GM12878 (cell line): ENCODE results near the gene THBS1. TPM values are rescaled to one million over a fixed set of nuclear protein-coding genes. Genes with fewer than 3 reads are reported as not detected.

Experiments
- ATAC-seq: fragments of 200-7000 bp; cut with Tn5 transposase; 3 replicates; pipeline ENCODE4 v1.9.1; 2020; ENCODE audit warnings: mild to moderate bottlenecking, moderate library complexity
- BruUV-seq: library from RNA; stranded (reverse); fragments of 400-500 nt; replicated peaks from 2 replicates; lab custom pipeline; 2021; lab: Mats Ljungman, UMichigan
- CTCF ChIA-PET: fragments of 300-600 bp; sonication (Branson Sonifier 250); formaldehyde crosslinking; extraction: SDS; loops from one replicate; lab custom pipeline; 2021; ENCODE audit warnings: inconsistent platforms; lab: Yijun Ruan, JAX
- POLR2A ChIA-PET: fragments of 350-600 bp; formaldehyde crosslinking; extraction: SDS; loops from one replicate; lab custom pipeline; 2021; ENCODE audit warnings: inconsistent platforms; lab: Charles Lee
- RAD21 ChIA-PET: fragments of 300-600 bp; sonication (Branson Sonifier 250); formaldehyde crosslinking; loops from one replicate; lab custom pipeline; 2023; ENCODE audit warnings: antibody characterized with exemption; ENCODE audit not compliant: unreplicated experiment; lab: Charles Lee
- SMC1A ChIA-PET: fragments of 300-600 bp; sonication (Branson Sonifier 250); formaldehyde crosslinking; loops from one replicate; lab custom pipeline; 2023; ENCODE audit not compliant: unreplicated experiment, uncharacterized antibody; lab: Charles Lee
- DNase-seq: peaks from one replicate; pipeline ENCODE4 v3.0.0-alpha.2; 2011; ENCODE audit warnings: low read depth, low spot score
- FAIRE-seq: peaks from 3 replicates; lab custom pipeline; 2011; peaks lifted over from hg19 to GRCh38; lab: Jason Lieb, UNC
- H2AFZ ChIP-seq: 2 replicates; pipeline ENCODE4 v1.6.0; 2011; ENCODE audit warnings: low read depth, low read length, control low read depth; ENCODE audit not compliant: control insufficient read depth
- H3K27ac ChIP-seq: 2 replicates; pipeline ENCODE4 v1.5.1; 2011; ENCODE audit warnings: control low read depth; ENCODE audit not compliant: control insufficient read depth, insufficient read depth
- H3K27me3 ChIP-seq, 2 experiments: replicated peaks in 1 of 2; 2 replicates each; pipeline versions ENCODE4 v1.6.0 to v1.6.1; 2011; ENCODE audit warnings: low read length in 1 of 2; ENCODE audit not compliant: control insufficient read depth in 2 of 2, insufficient read depth in 2 of 2
- H3K36me3 ChIP-seq, 2 experiments: 2 replicates each; pipeline ENCODE4 v1.5.1; 2011; ENCODE audit warnings: low read length in 1 of 2; ENCODE audit not compliant: control insufficient read depth in 2 of 2, insufficient read depth in 2 of 2
- H3K4me1 ChIP-seq: 2 replicates; pipeline ENCODE4 v1.6.1; 2011; ENCODE audit warnings: mild to moderate bottlenecking, low read length, moderate library complexity, mixed read lengths; ENCODE audit not compliant: control insufficient read depth, insufficient read depth
- H3K4me2 ChIP-seq: 2 replicates; pipeline ENCODE4 v1.6.0; 2011; ENCODE audit warnings: control low read depth; ENCODE audit not compliant: control insufficient read depth, insufficient read depth
- H3K4me3 ChIP-seq: fragments of 200-600 bp; sonication (generic); 2 replicates; pipeline ENCODE4 v1.5.1; 2016
- H3K79me2 ChIP-seq: 2 replicates; pipeline ENCODE4 v1.6.0; 2011; ENCODE audit warnings: low read length; ENCODE audit not compliant: control insufficient read depth, insufficient read depth
- H3K9ac ChIP-seq: 2 replicates; pipeline ENCODE4 v1.8.0; 2011; ENCODE audit warnings: low read length, control low read depth, mixed read lengths; ENCODE audit not compliant: control insufficient read depth, insufficient read depth
- H3K9me3 ChIP-seq: replicated peaks from 3 replicates; pipeline ENCODE4 v1.5.1; 2011; ENCODE audit warnings: mild to moderate bottlenecking, low read length; ENCODE audit not compliant: control insufficient read depth, insufficient read depth
- H4K20me1 ChIP-seq: 2 replicates; pipeline ENCODE4 v1.6.0; 2011; ENCODE audit not compliant: control insufficient read depth, insufficient read depth
- EED ChIP-seq: sonication (generic); IDR thresholded peaks from 2 replicates; pipeline ENCODE4 v1.6.1; 2016; ENCODE audit warnings: antibody characterized with exemption, low read depth
- ETV6 ChIP-seq, 2 experiments: fragments of 450-650 bp in 1 of 2; IDR thresholded peaks in 1 of 2; conservative IDR thresholded peaks in 1 of 2; 2 replicates each; pipeline ENCODE4 v1.6.1; 2014; ENCODE audit warnings: antibody characterized with exemption in 1 of 2, borderline replicate concordance in 1 of 2, low read depth in 1 of 2, mild to moderate bottlenecking in 1 of 2, moderate library complexity in 1 of 2
- JUNB ChIP-seq: IDR thresholded peaks from 2 replicates; pipeline ENCODE4 v1.6.1; 2016; ENCODE audit warnings: antibody characterized with exemption, mild to moderate bottlenecking
- KDM1A ChIP-seq: fragments of 200-600 bp; sonication (generic); IDR thresholded peaks from 2 replicates; pipeline ENCODE4 v1.6.1; 2016; ENCODE audit warnings: borderline replicate concordance
- MEF2B ChIP-seq: fragments of 450-650 bp; IDR thresholded peaks from 2 replicates; pipeline ENCODE4 v1.6.1; 2018; ENCODE audit warnings: mild to moderate bottlenecking, moderate library complexity; ENCODE audit not compliant: partially characterized antibody, poor library complexity, severe bottlenecking
- SIX5 ChIP-seq: IDR thresholded peaks from 2 replicates; pipeline ENCODE4 v1.6.1; 2011; ENCODE audit warnings: mild to moderate bottlenecking, low read depth, low read length, moderate library complexity; ENCODE audit not compliant: severe bottlenecking
- ZNF207 ChIP-seq: fragments of 450-650 bp; IDR thresholded peaks from 2 replicates; pipeline ENCODE4 v1.6.1; 2014; ENCODE audit warnings: antibody characterized with exemption, mild to moderate bottlenecking, borderline replicate concordance
- WGBS: methylation state at CpG from one replicate; pipeline ENCODE4 v1.1.6; 2016; ENCODE audit warnings: low lambda C conversion rate; ENCODE audit not compliant: insufficient replicate concordance, insufficient coverage; ENCODE audit errors: missing lambda C conversion rate; 5-methylcytosine and 5-hydroxymethylcytosine counted together
- in situ Hi-C: fragments of 300-500 bp; cut with MboI; formaldehyde crosslinking; loops from 9 replicates; pipeline ENCODE4 v1.14.3; 2018; ENCODE audit warnings: mixed read lengths
- intact Hi-C: fragments of 100-400 bp; cut with micrococcal nuclease; formaldehyde crosslinking; loops from one replicate; pipeline ENCODE4 v1.14.2; 2022; ENCODE audit not compliant: unreplicated experiment
- polyA plus RNA-seq, 11 experiments: library from polyadenylated mRNA; depleted of rRNA in 4 of 11; unstranded in 6 of 11; stranded (reverse) in 5 of 11; fragments of >200 nt; fragmentation: Nextera tagmentation in 4 of 11; fragmentation: Illumina TruSeq in 1 of 11; extraction: Ambion mirVana in 4 of 11; extraction: Trizol in 1 of 11; gene quantifications; 1 replicate in 1 of 11; 2 replicates in 10 of 11; pipeline versions ENCODE4 v1.2.1 to v1.2.3, GENCODE V29; 2011 to 2016; ENCODE audit warnings: inconsistent platforms in 2 of 11, missing spikeins in 2 of 11, low read depth in 1 of 11
- total RNA-seq, 4 experiments: library from RNA; depleted of rRNA in 3 of 4; stranded (reverse); fragments of >200 nt in 3 of 4; fragmentation: Illumina TruSeq in 1 of 4; extraction: Trizol in 1 of 4; gene quantifications; 2 replicates each; pipeline versions ENCODE4 v1.2.1 to v1.2.3, GENCODE V29; 2013 to 2021
- TF ChIP-seq, protein P1 (sequence below): IDR thresholded peaks from 2 replicates; pipeline ENCODE4 v1.6.1; 2011; ENCODE audit warnings: mild to moderate bottlenecking, low read depth, low read length, moderate library complexity; ENCODE audit not compliant: insufficient replicate concordance

The THBS1 gene
- total and polyA plus RNA-seq, 10 of the 15 experiments (the other 5 are each of a cell fraction or from before 2014, with no cell fraction given) = under 0.01 to 1.5 (median 0.23) TPM; not detected in 3

- POLR2A ChIA-PET = no interaction called here
- WGBS = 43% methylated on average over 1 of the region's 1 CpG
Measured at GRCh38 chr15:39643727-39644126, 62.8 kb downstream of the THBS1 start.

DNA sequence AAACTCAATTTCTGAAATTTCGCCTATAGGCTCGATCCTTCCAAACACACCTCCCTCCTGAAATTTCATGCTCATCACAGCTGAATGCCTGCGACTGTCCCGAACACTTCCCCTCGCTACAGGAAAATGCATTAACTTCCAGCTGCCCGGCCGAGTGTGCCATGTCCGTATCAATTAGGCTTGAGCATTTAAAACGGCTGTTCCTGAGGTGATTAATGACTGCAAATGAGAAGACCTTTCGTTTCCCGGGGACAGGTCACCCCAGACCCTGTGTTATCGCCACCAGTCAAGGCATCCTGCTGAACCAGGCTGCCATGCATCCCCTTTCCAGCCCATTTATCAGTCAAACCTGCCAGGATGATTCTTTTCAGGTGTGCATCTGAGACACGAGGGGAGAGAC is 63.3 kb downstream of the THBS1 start:
- no peaks in the 10 kb centered on the region for H3K79me2 ChIP-seq
- peaks cover 0 to 1% of the 10 kb centered on the region in 2 experiments; a peak in 1 of 4 replicates for H3K27me3 ChIP-seq
- no peak overlapping the region for H3K4me2 ChIP-seq
- H2AFZ ChIP-seq = no peak overlapping the region
- 55% methylated on average over 13 of the region's 13 CpGs for WGBS
- no peak for TF ChIP-seq SIX5
- BruUV-seq = no TSS peak
- FAIRE-seq = no peak
- SMC1A ChIA-PET = interaction anchor here (0.6 to 1.0 kb wide), 4 partner anchors 9 to 42 kb away, joined by 3 to 4 read pairs (median 3); no protein-coding TSS in a partner anchor
- POLR2A ChIA-PET = interaction anchor here (1.1 kb wide), 1 partner anchor 33 kb away, joined by 3 read pairs; no protein-coding TSS in a partner anchor
- RAD21 ChIA-PET = interaction anchor here (0.5 kb wide), 1 partner anchor 43 kb away, joined by 3 read pairs; no protein-coding TSS in a partner anchor
- intact Hi-C loops = no loop called here
- DNase-seq = no peak
- no peaks in the 10 kb centered on the region for H3K9me3 ChIP-seq
- in situ Hi-C loops = no loop called here
- H3K4me3 ChIP-seq = no peak overlapping the region
- CTCF ChIA-PET = interaction anchor here (0.7 to 2.0 kb wide), 3 partner anchors 10 to 21 kb away, joined by 3 to 4 read pairs (median 3); no protein-coding TSS in a partner anchor
- no peak overlapping the region for H3K27ac ChIP-seq
- no peak for ATAC-seq
- H4K20me1 ChIP-seq = no peaks in the 10 kb centered on the region
- H3K4me1 ChIP-seq = no peaks in the 10 kb centered on the region
- no peak overlapping the region for H3K9ac ChIP-seq
- no peaks in the 10 kb centered on the region for H3K36me3 ChIP-seq

More at GRCh38 chr15:39643727-39644126, 62.8 kb downstream of the THBS1 start:
- Histone ChIP-seq H2AFZ (no peak overlapping the region), H3K27me3 (peaks cover 0 to 1% of the 10 kb centered on the region in 2 experiments; a peak in 1 of 4 replicates), H3K4me2 (no peak overlapping the region), H4K20me1 (no peaks in the 10 kb centered on the region), H3K36me3 (no peaks in the 10 kb centered on the region), H3K27ac (no peak overlapping the region), H3K9ac (no peak overlapping the region), H3K4me1 (no peaks in the 10 kb centered on the region), H3K9me3 (no peaks in the 10 kb centered on the region), H3K79me2 (no peaks in the 10 kb centered on the region), H3K4me3 (no peak overlapping the region)
- TF ChIP-seq ZNF207 = no peak
- no peak for TF ChIP-seq JUNB
- TF ChIP-seq, protein P1, sequence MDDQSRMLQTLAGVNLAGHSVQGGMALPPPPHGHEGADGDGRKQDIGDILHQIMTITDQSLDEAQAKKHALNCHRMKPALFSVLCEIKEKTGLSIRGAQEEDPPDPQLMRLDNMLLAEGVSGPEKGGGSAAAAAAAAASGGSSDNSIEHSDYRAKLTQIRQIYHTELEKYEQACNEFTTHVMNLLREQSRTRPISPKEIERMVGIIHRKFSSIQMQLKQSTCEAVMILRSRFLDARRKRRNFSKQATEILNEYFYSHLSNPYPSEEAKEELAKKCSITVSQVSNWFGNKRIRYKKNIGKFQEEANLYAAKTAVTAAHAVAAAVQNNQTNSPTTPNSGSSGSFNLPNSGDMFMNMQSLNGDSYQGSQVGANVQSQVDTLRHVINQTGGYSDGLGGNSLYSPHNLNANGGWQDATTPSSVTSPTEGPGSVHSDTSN = no peak
- TF ChIP-seq MEF2B = no peak
- no peak for TF ChIP-seq EED
- no peak for TF ChIP-seq KDM1A
- TF ChIP-seq ETV6 (conservative IDR thresholded peaks at IDR 0.05 in 1 of 2, IDR thresholded peaks at IDR 0.05 in 1 of 2; ENCODE audit: borderline replicate concordance in 1 of 2, low read depth in 1 of 2) = no peak
- DNase-seq = no peak
- BruUV-seq = no TSS peak
- SMC1A ChIA-PET = no interaction called here
- RAD21 ChIA-PET = interaction anchor here (0.5 kb wide), 1 partner anchor 44 kb away, joined by 3 read pairs; no protein-coding TSS in a partner anchor
- FAIRE-seq = no peak
- intact Hi-C loops = no loop called here
- ATAC-seq = no peak
- CTCF ChIA-PET = interaction anchor here (1.6 to 2.0 kb wide), 2 partner anchors 18 to 21 kb away, joined by 3 to 4 read pairs; no protein-coding TSS in a partner anchor
- in situ Hi-C loops = no loop called here
